HUES64 (cell line): ENCODE measurements around the gene SPATA31C1.

ENCODE experiments used
- H3K27ac ChIP-seq: 2 replicates; pipeline ENCODE4 v1.7.0; 2013; ENCODE audit warnings: low read depth, low read length, inconsistent platforms
- H3K27me3 ChIP-seq: 2 replicates; pipeline ENCODE4 v1.6.1; 2013; ENCODE audit warnings: mild to moderate bottlenecking, low read length; ENCODE audit not compliant: insufficient read depth
- H3K36me3 ChIP-seq: 2 replicates; pipeline ENCODE4 v1.6.1; 2013; ENCODE audit warnings: mild to moderate bottlenecking, low read length; ENCODE audit not compliant: insufficient read depth
- H3K4me1 ChIP-seq: 2 replicates; pipeline ENCODE4 v1.6.1; 2013; ENCODE audit warnings: mild to moderate bottlenecking, low read length, moderate library complexity; ENCODE audit not compliant: insufficient read depth
- H3K4me3 ChIP-seq: 2 replicates; pipeline ENCODE4 v1.5.1; 2013; ENCODE audit warnings: mild to moderate bottlenecking, low read length, moderate library complexity
- H3K9ac ChIP-seq: 2 replicates; pipeline ENCODE4 v1.6.1; 2013; ENCODE audit warnings: mild to moderate bottlenecking, low read depth, low read length
- H3K9me3 ChIP-seq: 2 replicates; pipeline ENCODE4 v1.6.1; 2013; ENCODE audit warnings: low read depth, low read length; ENCODE audit not compliant: insufficient read depth
- WGBS: fragments of 150-250, 120-280 bp; methylation state at CpG from one replicate; pipeline ENCODE4 v1.1.7; 2013; ENCODE audit warnings: missing lambda C conversion rate; 5-methylcytosine and 5-hydroxymethylcytosine counted together

The SPATA31C1 gene

DNA sequence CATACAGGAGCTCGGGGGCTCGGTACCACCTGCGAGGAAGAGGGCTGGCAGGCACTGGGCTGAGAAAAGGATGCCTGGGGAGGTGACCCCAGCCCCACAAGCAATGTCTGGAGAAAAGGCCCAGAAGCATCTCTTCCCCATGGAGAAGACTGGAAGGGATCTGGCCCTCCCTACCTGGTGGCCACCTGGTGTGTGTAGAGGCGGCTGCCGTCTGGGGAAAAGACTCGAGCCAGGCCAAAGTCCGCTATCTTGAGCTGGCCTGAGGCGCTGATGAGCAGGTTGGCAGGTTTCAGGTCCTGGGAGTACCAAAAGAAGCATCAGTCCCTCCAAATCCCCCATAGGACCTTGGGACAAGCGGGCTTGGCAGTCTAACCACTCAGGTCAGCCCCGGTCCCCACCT, 52.8 kb downstream of the SPATA31C1 start:
- 92% methylated on average over 10 of the region's 10 CpGs for WGBS
- Histone ChIP-seq H3K9me3 (no peaks in the 10 kb centered on the region), H3K9ac (no peak overlapping the region), H3K27me3 (peaks cover 14% of the 10 kb centered on the region), H3K27ac (no peak overlapping the region), H3K36me3 (peaks cover 2% of the 10 kb centered on the region; the same call in 1 of the 2 replicates), H3K4me1 (no peaks in the 10 kb centered on the region), H3K4me3 (no peak overlapping the region)

DNA sequence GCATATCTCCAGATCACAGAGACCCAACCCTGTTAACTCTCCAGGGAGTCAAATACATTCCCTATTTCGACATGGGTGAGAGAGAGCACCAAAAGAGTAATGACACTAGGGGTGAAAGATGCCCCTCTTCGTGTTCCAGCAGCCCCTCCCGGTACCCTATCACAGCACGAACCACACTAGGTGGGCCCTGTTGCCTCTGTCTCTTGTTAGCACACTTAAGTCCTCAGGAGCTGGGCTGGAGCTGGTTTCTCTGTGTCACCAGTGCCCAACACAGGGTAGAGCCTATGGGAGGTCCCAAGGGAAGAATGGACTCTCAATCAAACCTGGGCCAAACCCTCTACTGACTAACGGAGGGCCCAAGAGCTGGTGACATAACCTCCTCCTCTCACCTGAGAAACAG, 55.4 kb downstream of the SPATA31C1 start:
- peaks cover 2% of the 10 kb centered on the region; the same call in 1 of the 2 replicates for H3K36me3 ChIP-seq
- 80% methylated on average over 4 of the region's 5 CpGs for WGBS
- no peak overlapping the region for H3K27ac ChIP-seq
- no peaks in the 10 kb centered on the region for H3K9me3 ChIP-seq
- no peak overlapping the region for H3K9ac ChIP-seq
- peaks cover 14% of the 10 kb centered on the region for H3K27me3 ChIP-seq
- no peak overlapping the region for H3K4me3 ChIP-seq
- H3K4me1 ChIP-seq, result no peaks in the 10 kb centered on the region
